ENCODE results near the gene HLX.

The HLX gene

GRCh38 chr1:220882061-220882891 is 3.0 kb downstream of the HLX start:
- no peak for DNase-seq

GRCh38 chr1:220884109-220884980 is 5.1 kb downstream of the HLX start:
- no peak for DNase-seq

GRCh38 chr1:220884981-220885918 is 6.0 kb downstream of the HLX start:
- DNase-seq, result no peak

GRCh38 chr1:220885971-220886370 is 6.7 kb downstream of the HLX start:
- DNase-seq, result no peak

GRCh38 chr1:220886470-220887201 is 7.4 kb downstream of the HLX start:
- no peak for DNase-seq

- no peak for DNase-seq
Observed at GRCh38 chr1:220887202-220887519, 7.9 kb downstream of the HLX start.

GRCh38 chr1:220887520-220888416 is 8.5 kb downstream of the HLX start:
- no peak for DNase-seq

GRCh38 chr1:220888417-220888986 is 9.3 kb downstream of the HLX start:
- no peak for DNase-seq

GRCh38 chr1:220889333-220889732 is 10.1 kb downstream of the HLX start:
- DNase-seq, result no peak

- DNase-seq, result no peak
Observed at GRCh38 chr1:220889848-220890287, 10.6 kb downstream of the HLX start.

- no peak for DNase-seq
Observed at GRCh38 chr1:220890602-220891001, 11.4 kb downstream of the HLX start.

- DNase-seq, result no peak
Observed at GRCh38 chr1:220891224-220892085, 12.2 kb downstream of the HLX start.

GRCh38 chr1:220892086-220892376 is 12.8 kb downstream of the HLX start:
- DNase-seq, result no peak

- DNase-seq, result no peak
Observed at GRCh38 chr1:220892997-220893700, 13.9 kb downstream of the HLX start.

- no peak for DNase-seq
Observed at GRCh38 chr1:220893701-220894024, 14.4 kb downstream of the HLX start.

GRCh38 chr1:220894025-220894923 is 15.0 kb downstream of the HLX start:
- DNase-seq, result no peak

- DNase-seq, result no peak
Observed at GRCh38 chr1:220894924-220895256, 15.6 kb downstream of the HLX start.

- no peak for DNase-seq
Observed at GRCh38 chr1:220895412-220895946, 16.2 kb downstream of the HLX start.
